Upper lobe of left lung (tissue), 4 donors: Measurements from ENCODE around the gene CYB5B.

Experiments
- CTCF ChIP-seq, 6 experiments: fragments of 450-650 bp in 4 of 6; fragments of 200-600 bp in 2 of 6; sonication (generic) in 2 of 6; IDR thresholded peaks; one replicate each; pipeline ENCODE4 v1.5.1; 2016 to 2019; ENCODE audit warnings: antibody characterized with exemption in 6 of 6
- EP300 ChIP-seq, 4 donors: sonication (generic); formaldehyde crosslinking; IDR thresholded peaks; one replicate each; pipeline ENCODE4 v1.5.1; 2017; ENCODE audit warnings: antibody characterized with exemption in 4 of 4, control low read depth in 2 of 4
- POLR2A ChIP-seq, 4 donors: fragments of 450-650 bp; IDR thresholded peaks; one replicate each; pipeline ENCODE4 v1.5.1; 2016 to 2017; ENCODE audit warnings: antibody characterized with exemption in 4 of 4, mild to moderate bottlenecking in 2 of 4
- POLR2AphosphoS5 ChIP-seq, 2 donors: sonication (generic); formaldehyde crosslinking; IDR thresholded peaks; one replicate each; pipeline ENCODE4 v1.5.1; 2017; ENCODE audit warnings: antibody characterized with exemption in 2 of 2

GRCh38 chr16:69451166-69451565 is 26.7 kb downstream of the CYB5B start:
- TF ChIP-seq CTCF (IDR thresholded peaks at IDR 0.05) (no peak), EP300 (IDR thresholded peaks at IDR 0.05) (no peak), POLR2A (IDR thresholded peaks at IDR 0.05) (no peak), POLR2AphosphoS5 (IDR thresholded peaks at IDR 0.05) (no peak)
